Activated CD4-positive, alpha-beta T cell treated with anti-CD3 and anti-CD28 coated beads, Interleukin-2, amount 50 U/mL, for 16 hours (primary cell): ENCODE data around the gene ASNSD1.
A peak's percentile ranks its signal among the peaks of the same experiment; 100 is the strongest.

Experiments used
- DNase-seq: peaks from one replicate; pipeline ENCODE4 v3.0.0-alpha.2; 2020

ASNSD1 gene

DNA sequence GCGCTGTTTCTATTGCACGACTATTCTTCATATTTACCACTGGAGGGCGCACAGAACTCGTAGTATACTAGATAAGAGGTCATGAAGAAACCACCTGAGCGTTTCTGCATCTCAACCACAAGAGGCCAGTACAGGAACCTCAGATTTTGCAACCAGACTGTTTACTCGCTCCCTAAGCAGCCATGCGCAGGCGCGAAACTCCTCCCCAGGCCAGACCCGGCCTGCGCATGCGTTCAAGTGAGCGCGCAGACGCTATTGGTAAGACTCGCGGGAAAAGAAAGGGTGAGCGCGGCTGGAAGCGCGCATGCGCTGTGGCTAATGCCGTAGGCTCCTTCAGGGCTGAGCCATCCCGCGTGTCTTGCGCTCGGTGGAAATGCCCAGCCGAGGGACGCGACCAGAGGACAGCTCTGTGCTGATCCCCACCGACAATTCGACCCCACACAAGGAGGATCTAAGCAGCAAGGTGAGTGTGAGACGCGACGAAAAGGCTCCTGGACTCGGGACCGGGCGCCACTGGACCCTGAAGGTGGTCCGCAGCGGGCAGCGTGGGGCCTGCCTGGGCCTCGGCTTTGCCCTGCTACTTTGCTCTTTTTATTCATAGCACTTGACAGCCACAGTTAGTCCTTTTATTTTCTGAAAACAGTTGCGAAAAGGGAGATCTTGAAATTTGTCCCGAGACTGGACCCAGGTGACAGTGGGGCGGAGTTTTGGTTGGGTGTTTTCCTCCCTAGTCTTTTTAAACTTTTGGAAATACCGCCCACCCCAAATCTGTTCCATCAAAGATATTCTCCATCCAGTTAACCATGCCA is at the start of gene ASNSD1:
TSS of gene ASNSD1 (plus strand) at position 312 of the 809 bp plus-strand sequence. CDS start 4,674 bp downstream, outside the sequence.
- DNase-seq: peak; percentile 99

DNA sequence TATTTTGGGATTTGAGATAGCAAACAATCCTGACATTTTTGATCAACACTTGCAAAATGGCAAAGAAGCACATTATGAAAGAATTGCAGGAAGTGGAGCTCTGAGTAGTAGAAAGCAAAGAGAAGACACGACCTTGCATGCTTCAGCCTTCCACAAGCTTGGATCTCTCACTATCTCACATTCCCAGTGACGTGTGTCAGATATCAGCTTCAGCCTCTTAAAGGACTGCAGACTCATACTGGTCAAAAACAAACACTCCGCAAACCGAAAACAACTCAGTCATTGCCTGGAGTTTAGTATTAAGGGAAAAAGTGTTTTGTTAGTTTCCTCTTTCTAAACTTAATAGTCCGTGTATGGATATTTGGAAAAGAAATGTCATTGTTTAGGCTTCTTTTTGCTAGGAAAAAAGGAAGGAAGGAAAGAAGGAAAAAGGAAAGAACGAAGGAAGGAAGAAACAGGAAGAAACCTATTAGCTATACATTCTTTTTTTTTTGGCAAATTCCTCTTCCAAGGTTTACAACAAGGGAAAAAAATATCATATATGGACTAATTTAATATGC is 48.1 kb upstream of the ASNSD1 start:
- no peak for DNase-seq

DNA sequence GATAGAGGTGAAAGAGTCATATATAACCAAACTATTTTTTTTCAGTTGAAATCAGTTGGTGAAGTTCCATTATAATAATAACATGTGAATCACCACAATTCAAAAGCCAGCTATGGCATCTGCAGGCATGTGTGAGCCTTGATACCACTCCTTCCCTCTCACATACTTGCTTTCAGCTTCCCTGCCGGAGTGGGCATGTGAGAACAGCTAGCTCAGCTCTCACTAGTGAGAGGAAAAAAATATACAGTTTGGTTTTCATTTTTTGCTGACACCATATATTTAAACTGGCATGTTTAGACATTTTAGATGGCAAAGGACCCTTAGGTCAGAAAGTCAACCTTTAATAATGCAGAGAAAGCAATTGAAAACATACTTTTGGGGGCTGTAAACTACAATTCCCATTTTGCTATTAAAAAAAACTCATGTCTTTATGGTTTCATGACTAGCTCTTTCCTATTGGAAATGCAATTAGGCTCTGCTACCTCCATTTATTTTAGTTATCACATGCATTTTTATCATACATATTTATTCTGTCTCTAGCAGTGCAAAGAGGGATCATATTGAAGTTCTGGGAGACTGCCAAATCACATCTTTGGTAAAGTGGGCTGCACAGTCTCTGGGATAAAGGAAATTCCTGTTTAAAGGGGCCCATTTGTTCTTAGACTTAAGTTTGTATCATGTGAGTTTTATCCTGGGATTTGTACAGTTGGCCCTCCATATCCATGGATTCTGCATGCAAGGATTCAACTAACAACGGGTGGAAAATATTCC is 47.4 kb upstream of the ASNSD1 start:
- no peak for DNase-seq

DNA sequence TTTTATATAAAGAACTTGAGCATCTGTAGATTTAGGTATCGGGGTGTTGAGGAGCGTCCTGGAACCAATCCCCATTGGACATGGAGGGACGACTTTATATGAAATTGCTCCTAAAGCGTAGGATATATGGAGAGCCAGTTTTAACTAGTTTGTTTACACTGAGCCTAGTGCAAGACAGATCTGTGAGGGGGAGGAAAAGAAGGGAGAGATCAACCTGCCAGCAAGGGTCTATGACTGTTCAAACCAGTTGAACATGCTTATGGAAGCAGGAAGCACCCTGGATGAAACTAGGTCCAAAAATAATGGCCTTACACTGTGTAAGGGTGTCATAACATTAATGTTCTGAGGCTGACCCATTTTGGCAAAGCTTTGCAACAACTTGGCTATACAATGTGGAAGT is 46.7 kb upstream of the ASNSD1 start:
- DNase-seq: no peak

DNA sequence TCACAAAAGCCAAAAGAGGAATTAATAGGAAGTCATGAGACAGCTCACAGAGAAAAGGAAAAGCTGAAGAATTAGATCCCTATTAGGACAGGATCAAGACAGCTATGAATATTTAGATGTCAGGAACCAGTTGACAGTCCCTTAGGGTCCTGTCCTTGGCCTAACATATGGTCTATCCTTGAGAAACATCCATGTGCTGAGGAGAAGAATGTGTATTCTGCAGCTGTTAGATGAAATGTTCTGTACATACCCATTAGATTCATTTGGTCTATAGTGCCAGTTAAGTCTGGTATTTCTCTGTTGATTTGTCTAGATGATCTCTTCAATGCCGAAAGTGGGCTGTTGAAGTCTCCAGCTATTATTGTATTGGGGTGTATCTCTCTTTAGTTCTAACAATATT is 43.1 kb upstream of the ASNSD1 start:
- no peak for DNase-seq

DNA sequence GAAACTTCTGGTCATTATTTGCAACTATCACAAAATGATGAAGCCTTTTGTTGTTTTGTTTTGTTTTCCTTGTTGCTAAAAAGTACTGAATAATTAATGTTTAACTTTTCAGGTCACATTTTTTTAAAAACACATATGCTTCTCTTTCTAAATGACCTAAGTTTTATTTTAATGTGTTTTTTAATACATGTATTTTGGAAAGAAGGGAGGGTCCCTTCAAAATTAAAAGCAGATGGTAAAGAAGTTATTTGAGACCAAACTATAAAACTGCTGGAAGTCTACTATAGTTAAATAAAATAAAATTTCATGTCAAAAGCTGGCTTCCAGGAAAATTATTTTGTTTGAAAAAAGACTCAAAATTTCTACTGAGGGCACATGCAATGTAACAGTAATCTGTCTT is 39.5 kb upstream of the ASNSD1 start:
- no peak for DNase-seq

DNA sequence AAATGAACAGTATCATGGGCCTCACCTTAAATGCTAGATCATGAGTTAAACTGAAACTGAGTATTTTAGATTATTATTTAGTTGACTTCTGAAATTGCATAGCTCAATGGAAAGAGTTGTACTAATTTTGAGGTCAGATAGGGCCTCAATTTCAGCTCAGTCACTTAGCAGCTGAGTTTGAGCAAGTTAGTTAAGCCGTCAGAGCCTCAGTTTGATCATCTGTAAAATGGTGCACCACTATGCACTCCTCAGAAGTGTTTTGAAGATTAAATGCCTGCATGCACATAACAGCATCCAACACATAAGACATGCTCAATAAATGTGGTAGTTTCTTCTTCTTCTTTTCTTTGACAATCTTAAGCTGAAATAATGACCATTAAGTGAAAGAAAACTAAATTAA is 38.2 kb upstream of the ASNSD1 start:
- DNase-seq: no peak

DNA sequence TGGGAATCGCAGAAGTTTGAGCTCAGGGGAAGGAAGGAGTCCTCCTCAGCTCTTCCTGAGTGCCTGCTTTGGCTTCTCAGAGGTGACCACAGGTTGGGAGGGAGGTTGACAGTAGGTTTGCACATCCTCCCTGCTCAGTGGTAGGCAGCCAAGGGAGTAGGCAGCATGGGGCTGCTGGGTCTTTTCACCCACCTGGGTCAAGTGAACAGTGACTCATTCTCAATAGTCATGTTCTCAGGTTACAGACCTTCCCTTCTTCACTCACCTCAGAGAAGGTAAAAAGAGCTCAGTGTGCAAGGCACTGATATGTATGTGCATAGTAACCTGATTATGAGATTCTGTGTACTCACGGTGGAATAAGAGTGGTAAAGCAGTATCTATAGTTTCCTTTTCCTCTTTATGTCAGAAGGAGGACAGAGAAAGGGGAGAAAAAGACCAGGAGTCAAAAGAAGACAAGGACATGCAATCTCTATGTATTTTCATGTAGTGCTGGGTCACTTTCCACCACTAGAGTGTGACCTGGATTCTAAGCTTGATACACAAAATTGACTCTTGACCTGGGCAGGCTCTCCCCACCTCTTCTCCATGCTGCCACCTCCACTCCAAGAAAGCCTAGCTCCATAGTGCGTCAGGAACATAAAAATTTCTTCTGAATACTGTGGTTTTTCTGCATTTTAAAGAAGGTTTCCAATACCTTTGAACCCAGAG is 36.5 kb upstream of the ASNSD1 start:
- DNase-seq: no peak

DNA sequence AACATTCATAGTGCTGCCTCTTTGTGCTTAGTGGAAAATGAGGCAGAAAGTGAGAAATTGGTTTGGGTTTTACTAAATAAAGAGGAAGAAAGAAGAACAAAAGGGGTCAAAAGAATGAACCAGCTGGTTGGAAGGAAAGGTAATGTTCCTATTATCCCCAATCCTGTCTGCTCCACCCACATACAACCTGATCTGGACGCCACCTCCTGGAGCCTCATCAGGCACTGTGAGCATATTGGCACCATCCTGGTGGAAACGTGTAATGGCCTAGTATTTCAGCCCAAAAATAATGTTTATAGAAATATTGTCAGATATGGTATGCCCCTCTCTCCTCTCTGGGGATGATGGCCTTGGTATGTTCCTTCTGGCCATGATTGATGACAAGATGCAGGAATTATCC is 35.6 kb upstream of the ASNSD1 start:
- DNase-seq: no peak

DNA sequence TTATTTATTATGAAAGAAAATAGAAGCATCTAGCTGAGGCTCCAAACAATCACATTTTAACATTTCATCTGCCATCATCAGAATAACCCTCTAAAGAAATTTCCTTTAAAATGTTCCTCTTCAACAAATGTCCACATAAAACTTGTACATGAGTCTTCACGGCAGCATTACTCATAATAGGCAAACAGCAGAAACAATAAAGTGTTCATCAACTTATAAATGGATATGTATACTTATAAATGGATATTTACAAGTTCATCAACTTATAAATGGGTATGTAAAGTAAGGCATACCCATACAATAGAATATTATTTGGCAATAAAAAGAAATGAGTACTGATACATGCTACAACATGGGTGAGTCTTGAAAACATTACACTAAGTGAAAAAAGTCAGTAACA is 33.5 kb upstream of the ASNSD1 start:
- no peak for DNase-seq

DNA sequence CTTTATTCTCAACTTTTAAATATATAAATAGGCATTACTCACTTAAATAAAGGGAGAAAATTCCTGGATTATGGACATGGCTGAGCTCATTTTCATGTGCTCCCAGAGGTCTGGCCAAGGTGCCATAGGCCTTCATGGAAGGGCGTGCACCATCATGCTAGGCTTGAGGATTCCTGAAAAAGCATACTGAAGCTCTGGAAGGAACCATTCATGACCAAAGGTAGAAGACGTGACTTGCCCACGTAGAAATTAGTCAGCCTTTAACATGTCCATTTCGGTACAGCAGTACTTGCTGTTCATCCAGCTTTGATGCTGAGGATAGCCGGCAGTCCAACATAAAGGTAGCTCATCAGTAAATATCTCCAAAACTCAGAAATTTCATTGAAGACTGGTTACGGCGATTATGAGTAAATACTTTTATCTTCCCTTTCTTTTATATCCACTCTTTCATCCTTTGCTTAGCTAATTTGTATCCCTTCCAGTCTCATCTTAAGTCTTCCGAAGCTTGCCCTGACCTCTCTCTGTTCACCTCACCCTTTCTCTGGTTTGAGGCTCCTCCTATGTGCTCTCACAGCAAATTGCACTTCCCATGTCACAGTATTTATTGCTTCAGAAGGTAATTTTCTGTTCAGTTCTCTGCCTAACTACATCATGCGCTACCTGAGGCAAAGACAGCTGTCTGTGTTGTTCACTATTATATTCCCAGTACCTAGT is 32.3 kb upstream of the ASNSD1 start:
- no peak for DNase-seq

DNA sequence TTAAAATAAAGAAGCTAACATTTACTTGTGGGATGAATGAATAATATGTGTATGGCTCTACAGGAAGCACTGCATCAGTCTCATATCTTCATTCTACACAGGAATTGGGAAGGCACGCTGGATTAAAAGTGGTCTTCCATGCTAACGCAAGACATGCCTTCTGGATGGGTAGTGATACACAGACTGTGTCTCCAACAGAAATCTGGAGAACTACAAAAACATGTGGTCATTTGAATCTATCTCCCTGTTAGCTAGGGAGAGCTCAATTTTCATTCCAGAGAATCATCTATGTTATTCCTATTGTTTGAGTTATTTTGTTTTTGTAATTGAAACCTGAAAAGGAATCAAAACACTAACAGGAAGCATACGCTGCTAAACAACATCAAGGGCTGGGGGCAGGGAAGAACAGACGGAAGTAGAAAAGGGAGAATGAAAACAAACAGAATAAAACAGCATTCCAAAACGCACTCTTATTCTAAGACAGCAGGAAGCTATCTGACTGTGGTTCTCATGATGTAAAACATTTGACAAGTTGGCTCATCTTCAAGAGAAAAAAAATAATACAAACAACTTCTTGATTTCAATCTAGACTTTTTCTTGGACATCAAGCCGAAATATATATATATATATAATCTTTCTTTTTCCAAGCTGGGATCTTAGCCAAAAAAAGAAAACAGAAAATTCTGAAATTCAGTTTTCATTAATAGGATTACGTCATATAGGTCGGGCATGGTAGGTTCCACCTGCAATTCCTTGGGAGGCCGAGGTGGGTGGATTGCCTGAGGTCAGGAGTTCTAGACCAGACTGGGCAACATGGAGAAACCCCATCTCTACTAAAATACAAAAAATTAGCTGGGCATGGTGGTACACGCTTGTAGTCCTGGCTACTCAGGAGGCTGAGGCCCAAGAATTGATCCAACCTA is 31.5 kb upstream of the ASNSD1 start:
- no peak for DNase-seq

DNA sequence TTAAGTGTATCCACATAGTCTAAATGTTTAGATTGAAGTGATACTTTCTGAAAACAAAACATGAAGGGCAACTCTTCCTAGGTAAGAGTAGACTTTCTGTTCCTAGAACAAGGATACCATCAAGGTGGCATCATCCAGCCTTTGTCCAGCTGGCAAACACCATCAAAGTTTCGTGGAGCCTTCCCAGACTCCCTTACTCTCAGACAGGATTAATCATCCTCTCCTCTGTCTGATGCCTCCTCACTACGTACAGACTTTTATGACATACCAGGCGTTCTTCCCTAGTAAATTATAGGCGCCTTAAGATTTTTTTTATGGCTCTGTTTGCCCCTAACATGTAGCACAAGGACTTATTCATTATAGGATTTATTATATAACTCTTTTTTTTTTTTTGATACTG is 29.4 kb upstream of the ASNSD1 start:
- DNase-seq: no peak

DNA sequence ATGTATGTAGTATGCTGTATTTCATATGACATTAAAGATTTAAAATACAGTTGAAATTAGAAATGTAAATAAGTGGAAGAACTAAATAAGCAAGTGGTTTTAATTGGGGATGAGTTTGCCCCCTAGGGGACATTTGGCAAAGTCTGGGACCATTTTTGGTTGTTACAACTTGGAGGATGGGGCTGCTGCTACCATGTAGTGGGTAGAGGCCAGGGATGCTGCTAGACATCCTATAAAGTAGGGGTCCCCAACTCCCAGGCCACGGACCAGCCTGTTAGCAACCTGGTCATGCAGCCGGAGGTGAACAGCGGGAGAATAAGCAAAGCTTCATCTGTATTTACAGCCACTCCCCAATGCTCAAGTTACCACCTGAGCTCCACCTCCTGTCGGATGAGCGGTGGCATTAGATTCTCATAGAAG is 27.9 kb upstream of the ASNSD1 start:
- no peak for DNase-seq

DNA sequence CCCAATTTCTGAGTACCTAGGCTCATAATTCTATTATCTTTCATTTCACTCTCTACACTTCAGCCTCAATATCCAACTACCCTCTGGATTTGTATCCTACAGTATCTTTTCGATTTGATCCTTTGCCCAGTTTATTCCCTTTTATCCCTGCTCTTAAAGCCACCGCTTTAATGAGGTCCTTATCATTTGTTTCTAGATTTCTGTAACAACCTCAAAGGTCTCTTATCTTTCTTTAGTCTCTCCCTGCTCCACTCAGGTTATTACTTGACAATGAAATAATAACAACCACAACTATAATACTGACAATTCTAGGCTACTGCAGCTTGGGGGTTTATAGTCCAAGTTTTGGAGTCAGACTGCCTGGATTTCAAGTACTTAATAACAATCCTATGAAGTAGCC is 25.9 kb upstream of the ASNSD1 start:
- DNase-seq: no peak

DNA sequence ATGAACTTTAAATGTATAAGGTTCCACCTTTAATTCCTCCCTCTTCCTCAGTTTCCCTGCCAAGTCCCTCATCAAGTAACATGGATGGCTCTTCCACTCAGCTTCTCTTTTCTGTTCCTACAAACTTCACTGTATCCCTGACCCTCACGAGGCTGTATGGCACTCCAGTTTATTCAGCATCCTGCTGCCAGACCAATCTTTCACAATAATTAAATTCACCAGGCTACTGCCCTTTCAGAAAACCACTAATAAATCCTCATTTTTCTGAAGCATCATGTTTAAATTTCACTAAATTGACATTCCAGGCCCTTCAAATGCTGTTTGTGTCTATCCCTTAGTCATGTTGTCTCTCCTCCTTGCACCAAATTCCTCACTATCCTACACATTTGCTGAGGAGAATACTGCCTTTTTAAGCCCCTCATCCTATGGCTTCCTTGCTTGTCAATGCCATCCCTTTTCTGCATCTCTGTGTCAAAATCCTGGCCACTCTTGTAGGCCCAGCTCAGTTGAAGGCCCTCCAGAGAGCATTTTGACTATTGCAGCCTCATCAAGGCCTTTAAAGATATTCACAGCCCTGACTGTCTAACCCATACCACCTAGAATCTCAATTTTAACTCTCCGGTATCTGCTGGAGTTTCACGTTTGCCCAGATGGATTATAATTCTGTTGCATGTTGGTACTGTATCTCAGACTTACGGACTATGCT is 22.8 kb upstream of the ASNSD1 start:
- no peak for DNase-seq

DNA sequence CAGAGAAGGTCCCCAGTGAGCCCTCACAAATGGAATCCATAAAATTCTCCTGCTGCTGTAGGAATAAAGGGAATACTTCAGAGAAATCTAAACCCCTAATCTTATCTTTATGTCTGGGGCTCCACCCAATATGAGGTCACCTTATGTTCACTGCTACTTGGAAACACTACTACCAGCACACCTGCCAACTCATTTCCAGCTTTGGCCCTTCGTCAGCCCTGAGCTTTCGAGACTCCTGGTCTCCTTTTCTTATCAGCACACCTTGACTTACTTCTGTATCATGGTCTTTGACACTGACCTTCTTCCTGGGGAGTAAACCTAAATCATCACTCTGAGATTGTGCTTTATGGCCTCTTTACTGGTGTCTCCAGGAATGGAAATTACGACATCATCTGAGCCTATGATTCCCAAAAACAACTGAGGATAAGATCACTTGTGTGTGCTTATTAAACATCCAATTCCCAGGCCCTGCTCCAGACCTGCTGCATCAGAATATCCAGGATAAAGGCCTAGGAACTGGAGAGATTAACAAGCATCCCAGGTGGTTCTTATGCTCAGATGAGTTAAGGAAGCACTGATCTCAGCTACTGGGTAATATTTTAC is 22.2 kb upstream of the ASNSD1 start:
- no peak for DNase-seq

DNA sequence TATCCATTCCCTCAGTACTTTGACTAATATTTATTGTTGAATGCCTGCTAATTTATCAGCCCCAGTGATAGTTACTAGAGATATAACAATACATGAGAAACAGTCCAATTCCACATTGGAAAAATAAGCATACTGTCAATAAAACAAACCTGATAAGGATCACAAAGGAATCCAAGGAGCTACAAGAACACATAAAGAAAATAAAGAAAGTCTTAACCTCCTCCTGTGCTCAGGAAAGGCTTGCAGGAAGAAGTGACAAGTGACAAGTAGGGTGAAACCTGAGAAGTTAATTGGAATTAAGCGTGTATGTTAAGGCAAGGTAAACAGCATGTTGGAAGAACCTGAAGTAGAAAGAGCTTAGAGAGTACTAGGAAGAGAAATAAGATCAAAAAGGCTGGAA is 20.3 kb upstream of the ASNSD1 start:
- DNase-seq: no peak

DNA sequence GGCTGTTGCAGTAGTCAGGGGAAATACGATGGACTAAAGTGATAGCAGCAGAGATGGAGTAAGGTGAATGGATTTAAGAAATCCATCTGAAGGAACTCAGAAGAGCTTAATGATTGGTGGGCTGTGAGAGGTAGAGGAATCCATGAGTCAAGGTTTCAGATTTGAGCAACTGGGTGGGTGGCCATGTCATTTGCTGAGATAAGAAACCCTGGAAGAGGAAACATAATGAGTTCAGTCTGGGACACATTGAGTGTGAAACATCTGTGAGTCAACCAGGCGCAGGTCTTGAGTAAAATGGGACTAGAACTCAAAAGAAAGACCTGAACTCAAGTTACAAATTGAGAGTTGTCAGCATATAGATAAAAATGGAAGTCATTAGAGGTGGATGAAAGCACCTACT is 19.7 kb upstream of the ASNSD1 start:
- peak; percentile 53 for DNase-seq

DNA sequence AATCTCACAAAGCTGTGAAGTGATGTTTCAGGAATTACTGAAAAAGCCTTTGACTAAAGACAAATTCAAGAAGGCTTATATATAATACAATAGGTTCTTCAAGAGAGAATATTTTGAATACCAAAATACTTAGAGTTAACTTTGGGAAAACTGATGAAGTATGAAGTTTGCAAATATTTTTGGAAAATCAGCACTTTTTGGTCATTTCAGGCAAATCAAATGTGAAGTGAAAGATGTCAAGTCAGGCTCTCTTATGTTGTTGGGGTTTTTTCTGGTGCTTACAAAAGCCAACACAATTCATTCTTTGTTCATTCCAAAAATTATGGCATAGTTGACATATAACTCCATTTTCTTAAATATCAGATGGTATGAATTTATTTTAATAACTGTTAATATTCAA is 14.7 kb upstream of the ASNSD1 start:
- DNase-seq: no peak
